HL-60 (cell line): ENCODE data around the gene MYO3A.

Source experiments
- CTCF ChIP-seq: IDR thresholded peaks from one replicate; pipeline ENCODE4 v1.5.1; 2011; ENCODE audit warnings: low read length, control low read depth, inconsistent platforms; ENCODE audit not compliant: insufficient read depth
- SPI1 ChIP-seq: IDR thresholded peaks from 2 replicates; pipeline ENCODE4 v1.6.1; 2012; ENCODE audit warnings: low read depth, mild to moderate bottlenecking, borderline replicate concordance

GRCh38 chr10:25959540-25960232 lies 25.7 kb downstream of the MYO3A start:
- TF ChIP-seq SPI1 (no peak), CTCF (no peak)
